Smooth muscle cell (in vitro differentiated cells): Measurements from ENCODE around the gene A3GALT2. TPM values are rescaled to one million over a fixed set of nuclear protein-coding genes. Genes with fewer than 3 reads are reported as not detected.

Experiments
- DNase-seq: peaks from one replicate; lab custom pipeline; 2025; ENCODE audit not compliant: unreplicated experiment; lab: John Stamatoyannopoulos, UW
- H2AFZ ChIP-seq: fragments of 200-600 bp; sonication (generic); 2 replicates; pipeline ENCODE4 v1.6.0; 2016; ENCODE audit warnings: antibody characterized with exemption, low read depth, mild to moderate bottlenecking
- H3F3A ChIP-seq: fragments of 200-600 bp; sonication (generic); 2 replicates; pipeline ENCODE4 v1.6.0; 2017; ENCODE audit warnings: antibody characterized with exemption, low read depth
- H3K27ac ChIP-seq: fragments of 200-600 bp; sonication (generic); 2 replicates; pipeline ENCODE4 v1.5.1; 2016; ENCODE audit warnings: low read depth, mild to moderate bottlenecking
- H3K27me3 ChIP-seq: fragments of 200-600 bp; sonication (generic); 2 replicates; pipeline ENCODE4 v1.6.1; 2016; ENCODE audit warnings: low read depth, mild to moderate bottlenecking
- H3K36me3 ChIP-seq: fragments of 200-600 bp; sonication (generic); 2 replicates; pipeline ENCODE4 v1.5.1; 2016; ENCODE audit warnings: low read depth
- H3K4me1 ChIP-seq: fragments of 200-600 bp; sonication (generic); 2 replicates; pipeline ENCODE4 v1.5.1; 2016; ENCODE audit warnings: low read depth
- H3K4me2 ChIP-seq: fragments of 200-600 bp; sonication (generic); 2 replicates; pipeline ENCODE4 v1.6.0; 2016; ENCODE audit warnings: mild to moderate bottlenecking
- H3K4me3 ChIP-seq: fragments of 200-600 bp; sonication (generic); 2 replicates; pipeline ENCODE4 v1.5.1; 2016; ENCODE audit warnings: mild to moderate bottlenecking
- H3K79me2 ChIP-seq: fragments of 200-600 bp; sonication (generic); 2 replicates; pipeline ENCODE4 v1.6.0; 2016; ENCODE audit warnings: low read depth, mild to moderate bottlenecking
- H3K9ac ChIP-seq: fragments of 200-600 bp; sonication (generic); 2 replicates; pipeline ENCODE4 v1.6.0; 2016; ENCODE audit warnings: low read depth
- H3K9me3 ChIP-seq: fragments of 200-600 bp; sonication (generic); replicated peaks from 2 replicates; pipeline ENCODE4 v1.5.1; 2016; ENCODE audit warnings: low read depth
- H4K20me1 ChIP-seq: fragments of 200-600 bp; sonication (generic); 2 replicates; pipeline ENCODE4 v1.6.0; 2016; ENCODE audit warnings: low read depth
- WGBS: methylation state at CpG from one replicate; pipeline ENCODE4 v1.1.7; 2016; ENCODE audit warnings: low lambda C conversion rate; 5-methylcytosine and 5-hydroxymethylcytosine counted together
- polyA plus RNA-seq: library from polyadenylated mRNA; unstranded; fragments of >200 nt; fragmentation: Nextera tagmentation; extraction: Ambion mirVana; gene quantifications from 2 replicates; pipeline ENCODE4 v1.2.1, GENCODE V29; 2016
- total RNA-seq: library from RNA; depleted of rRNA; stranded (reverse); fragments of >200 nt; gene quantifications from 2 replicates; pipeline ENCODE4 v1.2.3, GENCODE V29; 2014
- TF ChIP-seq, protein P1 (sequence below): fragments of 200-600 bp; sonication (generic); IDR thresholded peaks from 2 replicates; pipeline ENCODE4 v1.5.1; 2017; ENCODE audit warnings: borderline replicate concordance, mild to moderate bottlenecking, antibody characterized with exemption; ENCODE audit not compliant: insufficient read depth, poor library complexity, severe bottlenecking

Gene A3GALT2
- total RNA-seq: not detected in 2 replicates
- not detected in 2 replicates for polyA plus RNA-seq

DNA sequence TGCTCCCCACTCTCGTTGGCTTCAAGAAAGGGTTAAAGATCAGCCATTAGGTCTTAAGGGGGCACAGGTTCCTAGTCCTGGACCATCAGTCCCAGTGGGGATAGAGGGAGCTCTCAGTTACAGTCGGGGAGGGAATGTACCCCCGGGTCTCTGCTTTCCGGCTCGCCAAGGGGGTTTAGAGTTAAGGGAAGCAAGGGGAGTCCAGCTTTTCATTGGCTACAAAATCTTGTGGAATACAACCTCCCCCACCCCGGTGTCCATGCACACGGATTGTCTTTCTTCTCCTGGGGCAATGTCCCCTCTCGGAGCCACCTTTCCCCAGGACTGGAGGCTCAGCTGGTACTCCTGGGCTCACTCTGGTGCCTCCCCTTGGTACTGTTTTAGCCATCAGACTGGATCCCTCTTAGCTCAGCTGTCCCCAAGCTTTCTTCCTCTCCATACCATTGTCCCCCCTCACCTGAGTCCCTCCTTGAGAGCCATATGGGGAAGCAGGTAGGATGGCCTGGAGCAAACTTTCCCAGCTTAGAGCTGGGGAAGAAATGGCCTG is at the start of gene A3GALT2:
A3GALT2 (minus strand) TSS at position 480 of the 547 bp plus-strand sequence; CDS start at position 480, 0 bp downstream.
- WGBS: 93% methylated on average over 8 of the region's 8 CpGs
- H3K4me1 ChIP-seq: no peaks in the 10 kb centered on the region
- peaks cover 42% of the 10 kb centered on the region for H4K20me1 ChIP-seq
- DNase-seq: no peak
- no peaks in the 10 kb centered on the region for H3K79me2 ChIP-seq
- no peak within 1 kb of the TSS for H3K9ac ChIP-seq
- H3K27ac ChIP-seq: no peak within 1 kb of the TSS
- TF ChIP-seq, protein P1, sequence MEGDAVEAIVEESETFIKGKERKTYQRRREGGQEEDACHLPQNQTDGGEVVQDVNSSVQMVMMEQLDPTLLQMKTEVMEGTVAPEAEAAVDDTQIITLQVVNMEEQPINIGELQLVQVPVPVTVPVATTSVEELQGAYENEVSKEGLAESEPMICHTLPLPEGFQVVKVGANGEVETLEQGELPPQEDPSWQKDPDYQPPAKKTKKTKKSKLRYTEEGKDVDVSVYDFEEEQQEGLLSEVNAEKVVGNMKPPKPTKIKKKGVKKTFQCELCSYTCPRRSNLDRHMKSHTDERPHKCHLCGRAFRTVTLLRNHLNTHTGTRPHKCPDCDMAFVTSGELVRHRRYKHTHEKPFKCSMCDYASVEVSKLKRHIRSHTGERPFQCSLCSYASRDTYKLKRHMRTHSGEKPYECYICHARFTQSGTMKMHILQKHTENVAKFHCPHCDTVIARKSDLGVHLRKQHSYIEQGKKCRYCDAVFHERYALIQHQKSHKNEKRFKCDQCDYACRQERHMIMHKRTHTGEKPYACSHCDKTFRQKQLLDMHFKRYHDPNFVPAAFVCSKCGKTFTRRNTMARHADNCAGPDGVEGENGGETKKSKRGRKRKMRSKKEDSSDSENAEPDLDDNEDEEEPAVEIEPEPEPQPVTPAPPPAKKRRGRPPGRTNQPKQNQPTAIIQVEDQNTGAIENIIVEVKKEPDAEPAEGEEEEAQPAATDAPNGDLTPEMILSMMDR: no peak
- no peaks in the 10 kb centered on the region for H3K9me3 ChIP-seq
- no peak within 1 kb of the TSS for H2AFZ ChIP-seq
- no peak within 1 kb of the TSS for H3K4me2 ChIP-seq
- H3K36me3 ChIP-seq: no peaks in the 10 kb centered on the region
- H3F3A ChIP-seq: peaks cover 16% of the 10 kb centered on the region
- no peaks in the 10 kb centered on the region for H3K27me3 ChIP-seq
- H3K4me3 ChIP-seq: no peak within 1 kb of the TSS

DNA sequence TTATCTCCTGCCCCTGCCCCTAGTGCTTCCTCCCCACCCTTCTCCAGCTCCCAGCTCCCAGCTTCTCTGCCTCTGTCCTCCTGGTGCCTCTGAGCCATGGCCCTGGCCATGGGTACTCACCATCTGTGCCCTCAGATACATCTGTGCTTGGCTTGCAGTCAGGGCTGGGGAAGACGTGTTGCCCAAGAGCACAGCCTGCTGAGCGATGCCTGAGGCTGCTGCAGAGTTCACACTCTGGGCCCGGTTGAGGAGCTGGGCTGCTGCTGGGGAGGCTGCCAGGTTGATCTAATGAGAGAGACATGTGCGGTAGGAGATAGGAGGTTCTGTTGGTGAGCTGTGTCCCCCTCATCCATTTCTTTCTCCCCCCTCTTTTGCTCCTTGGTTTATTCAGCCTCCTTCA is 49.4 kb upstream of the A3GALT2 start:
- H4K20me1 ChIP-seq: no peaks in the 10 kb centered on the region
- 85% methylated on average over 4 of the region's 4 CpGs for WGBS
- H3F3A ChIP-seq: no peaks in the 10 kb centered on the region
- no peaks in the 10 kb centered on the region for H3K27me3 ChIP-seq
- H3K27ac ChIP-seq: no peak overlapping the region
- H3K4me3 ChIP-seq: no peak overlapping the region
- H3K4me1 ChIP-seq: peaks cover 21% of the 10 kb centered on the region
- H3K4me2 ChIP-seq: no peak overlapping the region
- H3K79me2 ChIP-seq: no peaks in the 10 kb centered on the region
- no peak for DNase-seq
- H3K9me3 ChIP-seq: no peaks in the 10 kb centered on the region
- no peak overlapping the region for H2AFZ ChIP-seq
- H3K36me3 ChIP-seq: no peaks in the 10 kb centered on the region
- H3K9ac ChIP-seq: no peak overlapping the region
- TF ChIP-seq, protein P1: no peak

- H2AFZ ChIP-seq: no peak overlapping the region
- no peak overlapping the region for H3K9ac ChIP-seq
- no peak for DNase-seq
- H3F3A ChIP-seq: peaks cover 3% of the 10 kb centered on the region
- 71% methylated on average over 2 of the region's 2 CpGs for WGBS
- H3K4me2 ChIP-seq: no peak overlapping the region
- no peak overlapping the region for H3K4me3 ChIP-seq
- H4K20me1 ChIP-seq: no peaks in the 10 kb centered on the region
- TF ChIP-seq, protein P1: no peak
- H3K27ac ChIP-seq: no peak overlapping the region
- H3K36me3 ChIP-seq: no peaks in the 10 kb centered on the region
- H3K4me1 ChIP-seq: peaks cover 26% of the 10 kb centered on the region
- H3K27me3 ChIP-seq: no peaks in the 10 kb centered on the region
- H3K9me3 ChIP-seq: no peaks in the 10 kb centered on the region
- H3K79me2 ChIP-seq: no peaks in the 10 kb centered on the region
These were observed 48.9 kb upstream of the A3GALT2 start for GRCh38 chr1:33369764-33370163.

DNA sequence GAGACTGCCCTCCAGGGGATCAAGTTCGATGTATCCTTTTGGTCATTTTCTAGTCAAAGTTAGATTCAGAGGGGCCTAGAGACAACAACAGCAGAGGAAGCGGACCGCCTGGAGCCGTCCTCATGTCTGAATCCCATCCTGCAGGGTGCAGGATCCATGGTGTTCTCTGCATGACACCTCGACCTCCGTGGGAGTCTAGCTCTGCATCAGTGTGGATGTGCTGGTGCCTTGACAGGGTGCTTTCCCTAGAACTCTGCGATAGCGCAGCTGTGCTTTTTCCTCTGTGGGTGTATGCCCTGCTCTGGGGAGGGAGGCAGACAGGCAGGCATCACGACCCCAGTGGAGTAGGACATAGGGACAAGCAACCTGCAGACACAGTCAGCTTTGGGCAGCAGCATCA is 48.2 kb upstream of the A3GALT2 start:
- no peaks in the 10 kb centered on the region for H4K20me1 ChIP-seq
- peaks cover 33% of the 10 kb centered on the region for H3K4me1 ChIP-seq
- H3K4me3 ChIP-seq: no peak overlapping the region
- H3K9ac ChIP-seq: no peak overlapping the region
- no peaks in the 10 kb centered on the region for H3K36me3 ChIP-seq
- H3K27ac ChIP-seq: no peak overlapping the region
- H2AFZ ChIP-seq: no peak overlapping the region
- 90% methylated on average over 9 of the region's 9 CpGs for WGBS
- H3F3A ChIP-seq: peaks cover 8% of the 10 kb centered on the region
- H3K4me2 ChIP-seq: no peak overlapping the region
- no peak for DNase-seq
- no peaks in the 10 kb centered on the region for H3K9me3 ChIP-seq
- no peaks in the 10 kb centered on the region for H3K79me2 ChIP-seq
- no peaks in the 10 kb centered on the region for H3K27me3 ChIP-seq
- TF ChIP-seq, protein P1: no peak
